ENCODE measurements around the gene PLPP6. TPM values are rescaled to one million over a fixed set of nuclear protein-coding genes. Genes with fewer than 3 reads are reported as not detected.

PLPP6 gene
- total RNA-seq, 1 experiment from 2014 or later = 13.4 TPM

GRCh38 chr9:4640027-4640426 is 22.1 kb upstream of the PLPP6 start:
- CTCF ChIA-PET = interaction anchor here (0.6 to 2.0 kb wide), 11 partner anchors 10 to 324 kb away, joined by 3 to 28 read pairs (median 6); no protein-coding TSS in a partner anchor
- H3K4me1 Mint-ChIP-seq = peaks cover 13% of the 10 kb centered on the region
- H3K27ac Mint-ChIP-seq = no peak overlapping the region
- H3K27me3 Mint-ChIP-seq (ENCODE audit: low read depth) = no peaks in the 10 kb centered on the region
- POLR2A ChIA-PET = no interaction called here
- TF ChIP-seq ZNF281 (CRISPR knock-in tag; IDR thresholded peaks at IDR 0.05) (no peak), CTCF (IDR thresholded peaks at IDR 0.05) (peak; percentile 18; the same call in 1 of the 2 replicates), SP1 (CRISPR knock-in tag; conservative IDR thresholded peaks at IDR 0.05) (no peak), NR3C1 (CRISPR knock-in tag; conservative IDR thresholded peaks at IDR 0.05; ENCODE audit: low read depth) (no peak), MXD4 (CRISPR knock-in tag; IDR thresholded peaks at IDR 0.05; ENCODE audit: borderline replicate concordance) (no peak), ZNF317 (CRISPR knock-in tag; IDR thresholded peaks at IDR 0.05; ENCODE audit: borderline replicate concordance, low read depth) (no peak)
- no peaks in the 10 kb centered on the region for H3K9me3 Mint-ChIP-seq
- DNase-seq (ENCODE audit: low spot score) (peak; percentile 50), ATAC-seq (peak; percentile 60)
- no peak overlapping the region for H3K4me3 Mint-ChIP-seq
- no peaks in the 10 kb centered on the region for H3K36me3 Mint-ChIP-seq

GRCh38 chr9:4642351-4642750 is 19.7 kb upstream of the PLPP6 start:
- peaks cover 11% of the 10 kb centered on the region for H3K4me1 Mint-ChIP-seq
- TF ChIP-seq MLX (CRISPR knock-in tag; IDR thresholded peaks at IDR 0.05) (no peak), CDX4 (CRISPR knock-in tag; IDR thresholded peaks at IDR 0.05; ENCODE audit: borderline replicate concordance) (no peak), E2F5 (CRISPR knock-in tag; IDR thresholded peaks at IDR 0.05) (no peak), ETV6 (CRISPR knock-in tag; IDR thresholded peaks at IDR 0.05) (no peak)
- CTCF ChIA-PET = no interaction called here
- H3K9me3 Mint-ChIP-seq = no peaks in the 10 kb centered on the region
- DNase-seq (ENCODE audit: low spot score) (no peak), ATAC-seq (no peak)
- H3K27ac Mint-ChIP-seq = no peak overlapping the region
- no peaks in the 10 kb centered on the region for H3K27me3 Mint-ChIP-seq (ENCODE audit: low read depth)
- H3K36me3 Mint-ChIP-seq = no peaks in the 10 kb centered on the region
- POLR2A ChIA-PET = no interaction called here
- no peak overlapping the region for H3K4me3 Mint-ChIP-seq

- ATAC-seq (peak; percentile 53), DNase-seq (ENCODE audit: low spot score) (no peak)
- Mint-ChIP-seq H3K27ac (no peak overlapping the region), H3K9me3 (peaks cover 3% of the 10 kb centered on the region; the same call in 1 of the 2 replicates), H3K4me3 (no peak overlapping the region), H3K36me3 (no peaks in the 10 kb centered on the region), H3K4me1 (peaks cover 29% of the 10 kb centered on the region), H3K27me3 (ENCODE audit: low read depth) (no peaks in the 10 kb centered on the region)
- TF ChIP-seq HMGXB4 (CRISPR knock-in tag; IDR thresholded peaks at IDR 0.05) (no peak), ERG (CRISPR knock-in tag; IDR thresholded peaks at IDR 0.05) (no peak), USF2 (CRISPR knock-in tag; IDR thresholded peaks at IDR 0.05) (no peak), CTCF (IDR thresholded peaks at IDR 0.05) (no peak), ZNF317 (CRISPR knock-in tag; IDR thresholded peaks at IDR 0.05; ENCODE audit: borderline replicate concordance, low read depth) (no peak), FOXP4 (CRISPR knock-in tag; IDR thresholded peaks at IDR 0.05) (no peak)
- ChIA-PET CTCF (no interaction called here), POLR2A (no interaction called here)
Observed at GRCh38 chr9:4654084-4654483, 8.0 kb upstream of the PLPP6 start.
